Measurements from ENCODE around the gene MICA.
"Not testable (repeated sequence)": the region's sequence is repeated elsewhere in the genome, so short reads cannot be mapped to it uniquely, and the experiment has no call there.

Gene MICA

DNA sequence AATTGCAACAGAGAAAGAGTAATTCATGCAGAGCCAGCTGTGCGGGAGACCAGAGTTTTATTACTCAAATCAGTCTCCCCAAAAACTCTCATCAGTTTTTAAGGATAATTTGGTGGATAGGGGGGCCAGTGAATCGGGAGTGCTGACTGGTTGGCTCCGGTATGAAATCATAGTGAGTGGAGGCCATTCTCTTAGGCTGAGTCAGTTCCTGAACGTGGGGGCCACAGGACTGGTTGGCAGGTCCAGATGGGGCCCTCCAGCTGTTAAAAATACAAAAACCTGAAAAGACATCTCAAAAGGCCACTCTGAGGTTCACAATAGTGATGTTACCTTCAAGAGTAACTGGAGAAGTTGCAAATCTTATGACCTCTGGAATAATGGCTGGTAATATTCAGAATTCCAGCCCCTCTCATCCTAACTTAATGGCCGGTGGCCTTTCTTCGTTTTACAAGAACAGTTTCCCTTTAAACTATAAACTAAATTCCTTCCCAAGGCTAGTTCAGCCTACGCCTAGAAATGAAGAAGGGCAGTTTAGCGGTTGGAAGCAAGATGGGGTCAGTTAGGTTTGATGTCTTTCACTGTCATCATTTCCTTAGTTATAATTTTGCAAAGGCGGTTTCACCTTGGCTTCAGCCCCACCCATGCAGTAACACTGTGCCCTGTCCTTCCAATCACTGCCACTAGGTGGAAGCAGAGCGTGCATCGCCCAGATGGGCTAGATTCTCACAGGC lies 6.8 kb upstream of the MICA start:
- Histone ChIP-seq H3K4me2 (ENCODE audit: low read length) (no peak overlapping the region), H3K27ac (ENCODE audit: low read depth, low read length, poor library complexity, severe bottlenecking) (no peak overlapping the region), H2AFZ (ENCODE audit: low read length) (no peak overlapping the region)

GRCh38 chr6:31397153-31397499 lies 6.3 kb upstream of the MICA start:
- H3F3A ChIP-seq (ENCODE audit: insufficient read depth, low read length); H3K4me3 ChIP-seq (ENCODE audit: low read depth, low read length, poor library complexity, severe bottlenecking); H4K20me1 ChIP-seq (ENCODE audit: insufficient read depth, low read length); H2AFZ ChIP-seq (ENCODE audit: low read length); H3K9ac ChIP-seq (ENCODE audit: low read length); H3K9me3 ChIP-seq (ENCODE audit: low read length); H3K4me2 ChIP-seq (ENCODE audit: low read length); H3K9me2 ChIP-seq (ENCODE audit: low read depth, low read length); H3K79me2 ChIP-seq (ENCODE audit: insufficient read depth, low read length); H3K27me3 ChIP-seq (ENCODE audit: insufficient read depth, low read length); H3K27ac ChIP-seq (ENCODE audit: low read depth, low read length, poor library complexity, severe bottlenecking); H3K36me3 ChIP-seq (ENCODE audit: insufficient read depth, low read length): not testable (repeated sequence)
- peaks cover 23% of the 10 kb centered on the region for H3K4me1 ChIP-seq (ENCODE audit: insufficient read depth, low read length, severe bottlenecking)

More for the DNA sequence above, 6.8 kb upstream of the MICA start:
- H3K27me3 ChIP-seq (ENCODE audit: insufficient read depth, low read length) = no peaks in the 10 kb centered on the region
- no peaks in the 10 kb centered on the region for H3K9me2 ChIP-seq (ENCODE audit: low read depth, low read length)
- H3K9me3 ChIP-seq (ENCODE audit: low read length) = no peaks in the 10 kb centered on the region
- no peaks in the 10 kb centered on the region for H4K20me1 ChIP-seq (ENCODE audit: insufficient read depth, low read length)
- H3K36me3 ChIP-seq (ENCODE audit: insufficient read depth, low read length) = no peaks in the 10 kb centered on the region; the same call in 1 of the 2 replicates
- H3F3A ChIP-seq (ENCODE audit: insufficient read depth, low read length) = no peaks in the 10 kb centered on the region
- H3K4me1 ChIP-seq (ENCODE audit: insufficient read depth, low read length, severe bottlenecking) = peaks cover 19% of the 10 kb centered on the region
- TF ChIP-seq, protein P1, sequence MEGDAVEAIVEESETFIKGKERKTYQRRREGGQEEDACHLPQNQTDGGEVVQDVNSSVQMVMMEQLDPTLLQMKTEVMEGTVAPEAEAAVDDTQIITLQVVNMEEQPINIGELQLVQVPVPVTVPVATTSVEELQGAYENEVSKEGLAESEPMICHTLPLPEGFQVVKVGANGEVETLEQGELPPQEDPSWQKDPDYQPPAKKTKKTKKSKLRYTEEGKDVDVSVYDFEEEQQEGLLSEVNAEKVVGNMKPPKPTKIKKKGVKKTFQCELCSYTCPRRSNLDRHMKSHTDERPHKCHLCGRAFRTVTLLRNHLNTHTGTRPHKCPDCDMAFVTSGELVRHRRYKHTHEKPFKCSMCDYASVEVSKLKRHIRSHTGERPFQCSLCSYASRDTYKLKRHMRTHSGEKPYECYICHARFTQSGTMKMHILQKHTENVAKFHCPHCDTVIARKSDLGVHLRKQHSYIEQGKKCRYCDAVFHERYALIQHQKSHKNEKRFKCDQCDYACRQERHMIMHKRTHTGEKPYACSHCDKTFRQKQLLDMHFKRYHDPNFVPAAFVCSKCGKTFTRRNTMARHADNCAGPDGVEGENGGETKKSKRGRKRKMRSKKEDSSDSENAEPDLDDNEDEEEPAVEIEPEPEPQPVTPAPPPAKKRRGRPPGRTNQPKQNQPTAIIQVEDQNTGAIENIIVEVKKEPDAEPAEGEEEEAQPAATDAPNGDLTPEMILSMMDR (IDR thresholded peaks at IDR 0.05; ENCODE audit: low read length) = peak; percentile 69
- TF ChIP-seq EZH2 (IDR thresholded peaks at IDR 0.05; ENCODE audit: borderline replicate concordance, low read length) = no peak
- H3K79me2 ChIP-seq (ENCODE audit: insufficient read depth, low read length) = no peaks in the 10 kb centered on the region
- H3K9ac ChIP-seq (ENCODE audit: low read length) = no peak overlapping the region
- H3K4me3 ChIP-seq (ENCODE audit: low read depth, low read length, poor library complexity, severe bottlenecking) = no peak overlapping the region

DNA sequence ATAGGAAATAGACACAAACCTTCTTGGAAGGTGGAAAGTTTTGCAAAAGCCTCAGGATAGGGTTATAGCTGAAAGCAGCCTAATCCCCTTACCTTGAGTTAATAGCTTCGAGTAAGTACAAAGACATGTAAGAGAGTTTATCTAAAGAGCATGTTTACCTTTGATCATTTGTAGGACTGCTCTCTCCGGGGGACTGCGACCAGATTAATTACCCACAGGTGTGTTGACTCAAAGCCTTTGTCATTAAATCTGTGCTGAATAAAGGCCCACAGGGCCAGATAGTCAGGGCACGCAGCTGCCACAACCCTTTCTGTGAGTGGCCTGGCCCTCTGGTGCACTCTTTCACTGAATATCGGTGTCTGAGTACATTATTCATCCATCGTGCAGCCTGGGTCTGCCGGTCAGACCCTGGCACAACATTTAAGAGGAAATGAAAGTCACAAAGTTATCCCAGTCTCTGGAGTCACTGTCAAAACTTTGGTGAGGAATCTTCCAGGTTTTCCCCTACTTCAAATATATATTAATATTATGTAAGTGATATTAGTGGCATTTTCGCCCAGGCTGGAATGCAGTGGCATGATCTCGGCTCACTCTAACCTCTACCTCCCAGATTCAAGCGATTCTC lies 5.4 kb upstream of the MICA start:
- no peaks in the 10 kb centered on the region for H3K9me3 ChIP-seq (ENCODE audit: low read length)
- peaks cover 32% of the 10 kb centered on the region for H3K4me1 ChIP-seq (ENCODE audit: insufficient read depth, low read length, severe bottlenecking)
- H3K36me3 ChIP-seq (ENCODE audit: insufficient read depth, low read length) = no peaks in the 10 kb centered on the region; the same call in 1 of the 2 replicates
- no peak overlapping the region for H3K4me3 ChIP-seq (ENCODE audit: low read depth, low read length, poor library complexity, severe bottlenecking)
- no peaks in the 10 kb centered on the region for H4K20me1 ChIP-seq (ENCODE audit: insufficient read depth, low read length)
- no peak overlapping the region for H3K4me2 ChIP-seq (ENCODE audit: low read length)
- H3K9me2 ChIP-seq (ENCODE audit: low read depth, low read length) = no peaks in the 10 kb centered on the region
- H2AFZ ChIP-seq (ENCODE audit: low read length) = no peak overlapping the region
- no peaks in the 10 kb centered on the region for H3K27me3 ChIP-seq (ENCODE audit: insufficient read depth, low read length)
- H3K79me2 ChIP-seq (ENCODE audit: insufficient read depth, low read length) = no peaks in the 10 kb centered on the region
- TF ChIP-seq, protein P1 (IDR thresholded peaks at IDR 0.05; ENCODE audit: low read length) = no peak
- TF ChIP-seq EZH2 (IDR thresholded peaks at IDR 0.05; ENCODE audit: borderline replicate concordance, low read length) = no peak
- H3K27ac ChIP-seq (ENCODE audit: low read depth, low read length, poor library complexity, severe bottlenecking) = no peak overlapping the region
- no peak overlapping the region for H3K9ac ChIP-seq (ENCODE audit: low read length)
- H3F3A ChIP-seq (ENCODE audit: insufficient read depth, low read length) = no peaks in the 10 kb centered on the region

All from OCI-LY1 (cell line).